Amniotic epithelial cell (primary cell): Measurements from ENCODE around the gene STMN1.
A peak's percentile ranks its signal among the peaks of the same experiment; 100 is the strongest.

Experiments
- DNase-seq: peaks from one replicate; pipeline ENCODE4 v3.0.0-alpha.2; 2010; ENCODE audit warnings: low read depth

Gene STMN1

GRCh38 chr1:25871086-25871703 is 35.0 kb downstream of the STMN1 start:
- no peak for DNase-seq

GRCh38 chr1:25870614-25871013 is 35.6 kb downstream of the STMN1 start:
- DNase-seq = no peak

GRCh38 chr1:25869909-25870606 is 36.2 kb downstream of the STMN1 start:
- no peak for DNase-seq

GRCh38 chr1:25867210-25867991 is 38.8 kb downstream of the STMN1 start:
- no peak for DNase-seq

GRCh38 chr1:25866288-25866687 is 39.9 kb downstream of the STMN1 start:
- DNase-seq = no peak

GRCh38 chr1:25864434-25864833 is 41.8 kb downstream of the STMN1 start:
- DNase-seq = no peak

GRCh38 chr1:25863486-25864262 is 42.5 kb downstream of the STMN1 start:
- DNase-seq = no peak

- DNase-seq = no peak
These were observed 43.3 kb downstream of the STMN1 start for GRCh38 chr1:25862785-25863485.

GRCh38 chr1:25861316-25862286 is 44.6 kb downstream of the STMN1 start:
- DNase-seq = no peak

GRCh38 chr1:25858906-25859789 is 47.1 kb downstream of the STMN1 start, which contains the start of gene AUNIP:
Gene AUNIP, minus strand, starts transcription at chr1:25859457. Its CDS starts 100 bp downstream, at chr1:25859357.
- DNase-seq = peak; percentile 84

GRCh38 chr1:25858494-25858893 is 47.7 kb downstream of the STMN1 start:
- no peak for DNase-seq

GRCh38 chr1:25856856-25857255 is 49.4 kb downstream of the STMN1 start:
- DNase-seq = no peak

- peak; percentile 10 for DNase-seq
These were observed 51.7 kb downstream of the STMN1 start for GRCh38 chr1:25854554-25854953.
